Measurements from ENCODE around the gene SELENOO. TPM values are rescaled to one million over a fixed set of nuclear protein-coding genes. Genes with fewer than 3 reads are reported as not detected.

SELENOO gene
- total and polyA plus RNA-seq, 3 experiments from 2014 or later: 6.1 to 25.9 (median 22.3) TPM

- peaks cover 4% of the 10 kb centered on the region for H3K27me3 ChIP-seq (ENCODE audit: insufficient read depth, low read length, poor library complexity, severe bottlenecking)
- H3K4me1 Mint-ChIP-seq: peaks cover 0 to 11% (median 5%) of the 10 kb centered on the region in 3 donors
Observed at GRCh38 chr22:50171319-50171964, 29.4 kb upstream of the SELENOO start.

GRCh38 chr22:50171965-50172421 is 28.8 kb upstream of the SELENOO start:
- H3K27me3 ChIP-seq (ENCODE audit: insufficient read depth, low read length, poor library complexity, severe bottlenecking): peaks cover 4% of the 10 kb centered on the region
- H3K4me1 Mint-ChIP-seq: peaks cover 0 to 11% (median 5%) of the 10 kb centered on the region in 3 donors
- H3K36me3 Mint-ChIP-seq: no peaks in the 10 kb centered on the region
- H3K4me3 ChIP-seq (ENCODE audit: low read length): no peak overlapping the region
- no peaks in the 10 kb centered on the region for H3K9me3 Mint-ChIP-seq
- H3K4me1 ChIP-seq (ENCODE audit: insufficient read depth, low read length): no peaks in the 10 kb centered on the region
- H3K36me3 ChIP-seq (ENCODE audit: insufficient read depth, low read length): no peaks in the 10 kb centered on the region
- no peak overlapping the region for H3K27ac ChIP-seq (ENCODE audit: low read depth, low read length)
- H3K9me3 ChIP-seq (ENCODE audit: low read length): no peaks in the 10 kb centered on the region
- ChIA-PET POLR2A (no interaction called here), CTCF (no interaction called here)
- peaks cover 30 to 36% of the 10 kb centered on the region in 2 donors for H3K27me3 Mint-ChIP-seq
- DNase-seq: no peak
- H3K4me3 Mint-ChIP-seq: peak overlapping the region in 4 of 7 donors; percentile 31 to 45 (median 40)
- peak overlapping the region in 1 of 8 donors; percentile 22 for H3K27ac Mint-ChIP-seq

More at GRCh38 chr22:50171319-50171964, 29.4 kb upstream of the SELENOO start:
- H3K9me3 Mint-ChIP-seq: no peaks in the 10 kb centered on the region
- ChIA-PET CTCF (no interaction called here), POLR2A (no interaction called here)
- no peaks in the 10 kb centered on the region for H3K36me3 Mint-ChIP-seq
- H3K27ac Mint-ChIP-seq: peak overlapping the region in 1 of 8 donors; percentile 43
- H3K4me3 Mint-ChIP-seq: peak overlapping the region in 6 of 7 donors; percentile 59 to 83 (median 68)
- Histone ChIP-seq H3K4me3 (ENCODE audit: low read length) (no peak overlapping the region), H3K4me1 (ENCODE audit: insufficient read depth, low read length) (no peaks in the 10 kb centered on the region), H3K9me3 (ENCODE audit: low read length) (no peaks in the 10 kb centered on the region), H3K36me3 (ENCODE audit: insufficient read depth, low read length) (no peaks in the 10 kb centered on the region), H3K27ac (ENCODE audit: low read depth, low read length) (no peak overlapping the region)
- peak in 1 of 5 donors; percentile 46 for DNase-seq
- peaks cover 31 to 36% of the 10 kb centered on the region in 2 donors for H3K27me3 Mint-ChIP-seq

- Mint-ChIP-seq H3K27me3 (peaks cover 24 to 27% of the 10 kb centered on the region in 2 donors), H3K4me3 (peak overlapping the region in 1 of 7 donors; percentile 27), H3K4me1 (peaks cover 0 to 11% (median 5%) of the 10 kb centered on the region in 3 donors), H3K9me3 (no peaks in the 10 kb centered on the region), H3K36me3 (no peaks in the 10 kb centered on the region), H3K27ac (no peak overlapping the region)
- no peak for DNase-seq
- Histone ChIP-seq H3K4me3 (ENCODE audit: low read length) (no peak overlapping the region), H3K27ac (ENCODE audit: low read depth, low read length) (no peak overlapping the region), H3K36me3 (ENCODE audit: insufficient read depth, low read length) (no peaks in the 10 kb centered on the region), H3K9me3 (ENCODE audit: low read length) (no peaks in the 10 kb centered on the region), H3K4me1 (ENCODE audit: insufficient read depth, low read length) (no peaks in the 10 kb centered on the region), H3K27me3 (ENCODE audit: insufficient read depth, low read length, poor library complexity, severe bottlenecking) (peaks cover 4% of the 10 kb centered on the region)
- ChIA-PET CTCF (no interaction called here), POLR2A (no interaction called here)
Observed at GRCh38 chr22:50173311-50173982, 27.4 kb upstream of the SELENOO start.

- no peak overlapping the region for H3K27ac ChIP-seq (ENCODE audit: low read depth, low read length)
- H3K27me3 Mint-ChIP-seq: peaks cover 21% of the 10 kb centered on the region in 2 donors
- peaks cover 4% of the 10 kb centered on the region for H3K27me3 ChIP-seq (ENCODE audit: insufficient read depth, low read length, poor library complexity, severe bottlenecking)
- H3K27ac Mint-ChIP-seq: no peak overlapping the region
- H3K4me1 Mint-ChIP-seq: peaks cover 0 to 9% (median 2%) of the 10 kb centered on the region in 3 donors
- H3K9me3 Mint-ChIP-seq: no peaks in the 10 kb centered on the region
- ChIA-PET CTCF (no interaction called here), POLR2A (no interaction called here)
- no peak overlapping the region for H3K4me3 ChIP-seq (ENCODE audit: low read length)
- H3K4me1 ChIP-seq (ENCODE audit: insufficient read depth, low read length): no peaks in the 10 kb centered on the region
- no peaks in the 10 kb centered on the region for H3K9me3 ChIP-seq (ENCODE audit: low read length)
- no peaks in the 10 kb centered on the region for H3K36me3 Mint-ChIP-seq
- DNase-seq: no peak
- peak overlapping the region in 1 of 7 donors; percentile 27 for H3K4me3 Mint-ChIP-seq
- H3K36me3 ChIP-seq (ENCODE audit: insufficient read depth, low read length): no peaks in the 10 kb centered on the region
Observed at GRCh38 chr22:50173983-50174355, 26.8 kb upstream of the SELENOO start.

- no peaks in the 10 kb centered on the region for H3K36me3 ChIP-seq (ENCODE audit: insufficient read depth, low read length)
- DNase-seq: peak in 1 of 5 donors; percentile 41
- H3K9me3 ChIP-seq (ENCODE audit: low read length): no peaks in the 10 kb centered on the region
- no peak overlapping the region for H3K27ac ChIP-seq (ENCODE audit: low read depth, low read length)
- Mint-ChIP-seq H3K4me3 (no peak overlapping the region), H3K9me3 (no peaks in the 10 kb centered on the region), H3K27ac (no peak overlapping the region), H3K4me1 (peaks cover 0 to 6% (median 2%) of the 10 kb centered on the region in 3 donors), H3K36me3 (no peaks in the 10 kb centered on the region), H3K27me3 (peaks cover 16 to 19% of the 10 kb centered on the region in 2 donors)
- no peaks in the 10 kb centered on the region for H3K4me1 ChIP-seq (ENCODE audit: insufficient read depth, low read length)
- ChIA-PET CTCF (interaction anchor here (1.0 kb wide), 1 partner anchor 25 kb away, joined by 3 read pairs; no protein-coding TSS in a partner anchor), POLR2A (interaction anchor here (1.0 kb wide), 2 partner anchors 10 to 19 kb away, joined by 3 read pairs; no protein-coding TSS in a partner anchor)
- peaks cover 4% of the 10 kb centered on the region for H3K27me3 ChIP-seq (ENCODE audit: insufficient read depth, low read length, poor library complexity, severe bottlenecking)
- no peak overlapping the region for H3K4me3 ChIP-seq (ENCODE audit: low read length)
Observed at GRCh38 chr22:50174382-50175190, 26.2 kb upstream of the SELENOO start.

- no peaks in the 10 kb centered on the region for H3K4me1 ChIP-seq (ENCODE audit: insufficient read depth, low read length)
- H3K36me3 ChIP-seq (ENCODE audit: insufficient read depth, low read length): no peaks in the 10 kb centered on the region
- H3K9me3 Mint-ChIP-seq: no peaks in the 10 kb centered on the region
- POLR2A ChIA-PET: interaction anchor here (1.0 kb wide), 2 partner anchors 9 to 19 kb away, joined by 3 read pairs; no protein-coding TSS in a partner anchor
- CTCF ChIA-PET: interaction anchor here (1.0 kb wide), 1 partner anchor 26 kb away, joined by 3 read pairs; no protein-coding TSS in a partner anchor
- no peaks in the 10 kb centered on the region for H3K9me3 ChIP-seq (ENCODE audit: low read length)
- peaks cover 16 to 23% of the 10 kb centered on the region in 2 donors for H3K27me3 Mint-ChIP-seq
- no peak overlapping the region for H3K27ac Mint-ChIP-seq
- H3K4me3 Mint-ChIP-seq: no peak overlapping the region
- no peaks in the 10 kb centered on the region for H3K36me3 Mint-ChIP-seq
- no peak overlapping the region for H3K27ac ChIP-seq (ENCODE audit: low read depth, low read length)
- H3K4me3 ChIP-seq (ENCODE audit: low read length): no peak overlapping the region
- peaks cover 0 to 9% (median 2%) of the 10 kb centered on the region in 3 donors for H3K4me1 Mint-ChIP-seq
- peaks cover 4% of the 10 kb centered on the region for H3K27me3 ChIP-seq (ENCODE audit: insufficient read depth, low read length, poor library complexity, severe bottlenecking)
- DNase-seq: no peak
Observed at GRCh38 chr22:50175191-50175461, 25.7 kb upstream of the SELENOO start.

GRCh38 chr22:50175921-50176849 is 24.6 kb upstream of the SELENOO start:
- no peak overlapping the region for H3K27ac ChIP-seq (ENCODE audit: low read depth, low read length)
- H3K4me1 Mint-ChIP-seq: peaks cover 0 to 5% (median 0%) of the 10 kb centered on the region in 3 donors
- POLR2A ChIA-PET: interaction anchor here (1.0 kb wide), 1 partner anchor 8 kb away, joined by 3 read pairs; no protein-coding TSS in a partner anchor
- no peaks in the 10 kb centered on the region for H3K9me3 ChIP-seq (ENCODE audit: low read length)
- H3K36me3 Mint-ChIP-seq: no peaks in the 10 kb centered on the region
- H3K27ac Mint-ChIP-seq: no peak overlapping the region
- H3K4me3 ChIP-seq (ENCODE audit: low read length): no peak overlapping the region
- H3K36me3 ChIP-seq (ENCODE audit: insufficient read depth, low read length): no peaks in the 10 kb centered on the region
- no peak overlapping the region for H3K4me3 Mint-ChIP-seq
- no peak for DNase-seq
- no peaks in the 10 kb centered on the region for H3K4me1 ChIP-seq (ENCODE audit: insufficient read depth, low read length)
- no peaks in the 10 kb centered on the region for H3K9me3 Mint-ChIP-seq
- CTCF ChIA-PET: interaction anchor here (0.6 to 1.0 kb wide), 3 partner anchors 26 to 236 kb away, joined by 3 read pairs; no protein-coding TSS in a partner anchor
- peaks cover 4% of the 10 kb centered on the region for H3K27me3 ChIP-seq (ENCODE audit: insufficient read depth, low read length, poor library complexity, severe bottlenecking)
- H3K27me3 Mint-ChIP-seq: peaks cover 13 to 19% of the 10 kb centered on the region in 2 donors

All from CD8-positive, alpha-beta memory T cell (primary cell).